ENCODE results near the gene ARHGEF19.
"Not testable (repeated sequence)": the region's sequence is repeated elsewhere in the genome, so short reads cannot be mapped to it uniquely, and the experiment has no call there.

Gene ARHGEF19

GRCh38 chr1:16205334-16205671 lies 7.1 kb downstream of the ARHGEF19 start:
- Mint-ChIP-seq H3K9me3 (no peaks in the 10 kb centered on the region), H3K36me3 (peaks cover 17% of the 10 kb centered on the region), H3K27ac (no peak overlapping the region), H3K4me1 (peaks cover 20% of the 10 kb centered on the region), H3K4me3 (peak overlapping the region; percentile 87)
- no peak for DNase-seq (ENCODE audit: low spot score in 2 of 2)
- no peak for ATAC-seq

DNA sequence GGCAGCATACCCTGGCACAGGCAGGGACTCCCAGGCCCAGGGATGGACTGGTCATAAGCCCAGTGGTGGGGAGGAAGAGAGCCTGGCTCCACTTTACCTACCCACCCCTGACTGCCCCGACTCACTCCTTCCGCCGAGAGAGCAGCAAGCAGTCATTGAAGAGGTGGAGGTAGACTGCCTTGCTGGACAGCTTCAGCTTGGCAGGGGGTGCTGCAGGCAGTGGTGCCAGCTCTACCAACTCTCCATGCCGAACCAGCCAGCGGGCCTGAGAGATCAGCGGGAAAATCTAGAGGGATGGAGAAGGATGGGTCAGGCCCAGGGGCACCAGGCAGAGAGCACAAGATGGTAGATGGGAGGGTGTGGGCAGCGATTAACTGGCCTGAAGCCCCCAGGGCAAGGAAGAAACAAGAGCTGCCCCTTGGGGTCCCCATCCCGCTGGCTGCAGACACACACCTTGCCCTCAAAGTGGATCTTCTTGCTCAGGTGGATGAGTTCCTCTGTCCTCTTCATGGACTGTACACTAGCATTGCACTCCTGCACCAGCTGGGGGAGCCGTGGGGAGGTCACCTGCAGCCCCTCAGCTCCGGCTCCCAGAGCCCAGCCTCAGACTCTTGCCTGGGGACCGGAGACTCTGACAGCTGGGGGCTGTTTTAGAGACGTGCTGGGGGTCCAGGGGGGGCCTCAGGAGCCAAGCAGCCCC lies 7.7 kb downstream of the ARHGEF19 start:
- Mint-ChIP-seq H3K36me3 (peaks cover 17% of the 10 kb centered on the region), H3K4me3 (peak overlapping the region; percentile 87), H3K27ac (no peak overlapping the region), H3K4me1 (peaks cover 20% of the 10 kb centered on the region), H3K9me3 (no peaks in the 10 kb centered on the region)
- DNase-seq (ENCODE audit: low spot score in 2 of 2) (peak in 1 of 2 donors; percentile 60), ATAC-seq (no peak)

GRCh38 chr1:16204216-16204615 lies 8.2 kb downstream of the ARHGEF19 start:
- Mint-ChIP-seq H3K4me1 (peaks cover 20% of the 10 kb centered on the region), H3K9me3 (no peaks in the 10 kb centered on the region), H3K27ac (no peak overlapping the region), H3K36me3 (peaks cover 17% of the 10 kb centered on the region), H3K4me3 (peak overlapping the region; percentile 87)
- ATAC-seq = no peak
- no peak for DNase-seq (ENCODE audit: low spot score in 2 of 2)

GRCh38 chr1:16203550-16203949 lies 8.9 kb downstream of the ARHGEF19 start:
- peak overlapping the region; percentile 0 for H3K27ac Mint-ChIP-seq
- no peak for DNase-seq (ENCODE audit: low spot score in 2 of 2)

DNA sequence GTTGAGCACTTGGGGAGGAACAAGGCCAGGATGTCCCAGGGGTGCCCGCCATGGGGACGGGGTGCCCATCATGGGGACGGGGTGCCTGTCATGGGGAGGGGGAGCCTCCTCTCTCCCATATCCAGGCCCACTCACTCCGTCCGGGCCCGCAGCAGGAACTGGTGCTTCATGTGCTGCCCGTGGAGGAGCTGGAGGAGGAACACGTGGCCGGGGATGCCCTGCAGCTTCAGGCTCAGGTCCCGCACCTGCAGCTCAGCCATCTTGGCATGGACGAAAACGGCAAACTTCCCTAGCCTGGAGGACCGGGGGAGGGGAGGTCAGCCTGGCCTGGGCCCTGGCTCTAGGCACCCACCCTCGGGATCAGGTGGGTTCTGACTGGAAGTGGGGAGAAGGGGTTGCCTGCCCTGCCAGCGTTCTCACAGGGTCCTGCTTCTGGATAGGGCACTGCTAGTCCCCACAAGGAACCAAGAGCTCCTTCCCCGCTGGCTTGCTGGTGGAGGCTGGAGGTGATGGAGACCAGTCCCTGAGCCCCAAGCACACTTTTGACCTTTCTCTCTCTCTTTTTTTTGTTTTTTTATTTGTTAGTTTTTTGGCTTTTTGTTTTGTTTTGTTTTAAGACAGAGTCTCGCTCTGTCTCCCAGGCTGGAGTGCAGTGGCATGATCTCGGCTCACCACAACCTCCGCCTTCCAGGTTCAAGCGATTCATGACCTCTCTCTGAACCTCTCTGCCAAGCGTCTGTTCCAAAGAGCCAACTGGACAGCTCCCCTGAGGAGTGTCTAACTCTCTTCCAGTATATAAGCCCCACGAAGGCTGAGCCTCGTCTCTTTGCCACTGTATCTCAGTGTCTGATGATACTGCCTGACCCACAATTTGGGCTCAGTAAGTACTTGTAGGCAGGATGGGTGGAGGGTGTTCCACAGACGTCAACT lies 9.9 kb downstream of the ARHGEF19 start:
- H3K27ac Mint-ChIP-seq = peak overlapping the region; percentile 0
- H3K9me3 Mint-ChIP-seq = no peaks in the 10 kb centered on the region
- no peak for DNase-seq (ENCODE audit: low spot score in 2 of 2)
- peaks cover 27% of the 10 kb centered on the region for H3K4me1 Mint-ChIP-seq
- H3K4me3 Mint-ChIP-seq = no peak overlapping the region
- H3K36me3 Mint-ChIP-seq = peaks cover 16% of the 10 kb centered on the region
- no peak for ATAC-seq

More at GRCh38 chr1:16203550-16203949, 8.9 kb downstream of the ARHGEF19 start:
- H3K9me3 Mint-ChIP-seq = no peaks in the 10 kb centered on the region
- H3K4me1 Mint-ChIP-seq = peaks cover 26% of the 10 kb centered on the region
- no peak overlapping the region for H3K4me3 Mint-ChIP-seq
- no peak for ATAC-seq
- H3K36me3 Mint-ChIP-seq = peaks cover 17% of the 10 kb centered on the region

DNA sequence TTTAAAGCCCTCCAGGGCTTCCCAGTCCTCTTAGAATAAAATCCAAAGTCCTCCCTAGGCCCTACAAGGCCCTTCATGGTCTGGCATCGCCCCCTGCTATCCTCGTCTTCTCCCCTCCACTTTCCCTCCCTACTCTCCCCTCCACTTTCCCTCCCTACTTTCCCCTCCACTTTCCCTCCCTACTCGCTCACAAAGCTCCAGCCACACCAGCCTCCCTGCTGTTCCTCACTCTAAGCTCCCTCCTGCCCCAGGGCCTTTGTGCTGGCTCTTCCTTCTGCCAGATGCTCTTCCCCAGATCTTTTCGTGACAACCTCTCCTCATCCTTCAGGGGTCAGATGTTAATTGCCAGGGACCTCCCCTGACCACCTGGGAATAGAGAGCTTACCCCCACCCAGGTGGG lies 12.8 kb downstream of the ARHGEF19 start:
- Mint-ChIP-seq H3K9me3 (no peaks in the 10 kb centered on the region), H3K36me3 (peaks cover 11% of the 10 kb centered on the region), H3K27ac (peak overlapping the region; percentile 91), H3K4me3 (no peak overlapping the region), H3K4me1 (peaks cover 12% of the 10 kb centered on the region)
- ATAC-seq (no peak), DNase-seq (ENCODE audit: low spot score in 2 of 2) (no peak)

DNA sequence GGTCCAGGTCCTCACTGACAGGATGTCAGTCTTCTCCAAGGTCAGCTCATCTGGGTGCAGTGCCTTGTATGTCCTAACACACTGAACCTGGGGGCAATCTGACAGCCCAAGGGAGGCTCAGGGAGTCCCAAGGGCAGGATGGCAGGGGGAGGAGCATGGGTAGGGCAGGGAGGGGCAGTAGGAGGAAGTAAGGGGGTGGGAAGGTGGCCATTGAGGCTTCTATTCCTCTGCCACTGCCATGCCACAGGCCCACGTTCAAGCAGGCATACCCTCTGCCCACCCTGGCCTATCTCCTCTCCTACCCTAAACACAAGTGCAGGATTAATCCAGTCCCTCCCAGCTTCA lies 13.3 kb downstream of the ARHGEF19 start:
- H3K9me3 Mint-ChIP-seq = no peaks in the 10 kb centered on the region
- DNase-seq (ENCODE audit: low spot score in 2 of 2) (no peak), ATAC-seq (peak; percentile 15)
- H3K4me1 Mint-ChIP-seq = peaks cover 9% of the 10 kb centered on the region
- peak overlapping the region; percentile 91 for H3K27ac Mint-ChIP-seq
- H3K36me3 Mint-ChIP-seq = peaks cover 11% of the 10 kb centered on the region
- no peak overlapping the region for H3K4me3 Mint-ChIP-seq

- DNase-seq (ENCODE audit: low spot score in 2 of 2) (no peak), ATAC-seq (peak; percentile 25)
- H3K9me3 Mint-ChIP-seq = no peaks in the 10 kb centered on the region
- peaks cover 9% of the 10 kb centered on the region for H3K4me1 Mint-ChIP-seq
- no peak overlapping the region for H3K4me3 Mint-ChIP-seq
- peaks cover 10% of the 10 kb centered on the region for H3K36me3 Mint-ChIP-seq
- peak overlapping the region; percentile 91 for H3K27ac Mint-ChIP-seq
These were observed 13.9 kb downstream of the ARHGEF19 start for GRCh38 chr1:16198444-16199156.

DNA sequence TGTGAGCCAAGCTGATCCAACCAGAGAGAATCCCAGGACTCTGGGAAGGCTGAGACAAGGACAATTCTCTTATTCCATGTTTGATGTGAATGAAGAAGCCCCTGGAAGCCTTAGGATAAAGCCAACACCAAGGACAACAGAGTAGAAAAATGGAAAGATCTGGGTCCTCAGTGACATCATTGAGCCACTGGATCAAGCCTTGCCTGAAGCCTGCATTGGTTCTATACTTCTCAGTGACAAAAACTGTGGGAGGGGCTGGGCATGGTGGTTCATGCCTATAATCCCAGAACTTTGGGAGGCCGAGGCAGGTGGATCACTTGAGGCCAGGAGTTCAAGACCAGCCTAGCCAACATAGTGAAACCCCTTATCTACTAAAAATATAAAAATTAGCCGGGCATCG lies 15.6 kb downstream of the ARHGEF19 start:
- Mint-ChIP-seq H3K9me3 (no peaks in the 10 kb centered on the region), H3K4me3 (no peak overlapping the region), H3K27ac (no peak overlapping the region), H3K36me3 (no peaks in the 10 kb centered on the region), H3K4me1 (peaks cover 9% of the 10 kb centered on the region)
- no peak for ATAC-seq
- no peak for DNase-seq (ENCODE audit: low spot score in 2 of 2)

DNA sequence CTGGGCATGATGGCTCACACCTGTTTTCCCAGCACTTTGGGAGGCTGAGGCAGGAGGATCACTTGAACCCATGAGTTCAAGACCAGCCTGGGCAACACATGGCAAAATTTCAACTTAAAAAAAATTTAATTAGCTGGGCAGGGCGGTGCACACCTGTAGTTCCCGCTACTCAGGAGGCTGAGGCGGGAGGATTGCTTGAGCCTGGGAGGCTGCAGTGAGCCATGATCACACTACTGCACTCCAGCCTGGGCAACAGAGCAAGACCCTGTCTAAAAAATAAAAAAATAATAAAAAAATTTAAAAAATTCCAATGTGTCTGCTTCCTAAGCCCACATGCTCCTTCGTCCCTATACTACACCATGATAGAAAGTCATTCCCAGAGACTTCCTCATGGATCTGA lies 16.3 kb downstream of the ARHGEF19 start:
- H3K4me1 Mint-ChIP-seq; ATAC-seq; H3K36me3 Mint-ChIP-seq; DNase-seq (ENCODE audit: low spot score in 2 of 2); H3K4me3 Mint-ChIP-seq; H3K9me3 Mint-ChIP-seq; H3K27ac Mint-ChIP-seq: not testable (repeated sequence)

GRCh38 chr1:16195518-16195905 lies 16.9 kb downstream of the ARHGEF19 start:
- Mint-ChIP-seq H3K9me3 (no peaks in the 10 kb centered on the region), H3K4me3 (no peak overlapping the region), H3K4me1 (peaks cover 9% of the 10 kb centered on the region), H3K27ac (no peak overlapping the region), H3K36me3 (no peaks in the 10 kb centered on the region)
- ATAC-seq (no peak), DNase-seq (ENCODE audit: low spot score in 2 of 2) (no peak)

- no peaks in the 10 kb centered on the region for H3K4me1 Mint-ChIP-seq
- DNase-seq (ENCODE audit: low spot score in 2 of 2) (no peak), ATAC-seq (no peak)
- no peak overlapping the region for H3K4me3 Mint-ChIP-seq
- H3K9me3 Mint-ChIP-seq = no peaks in the 10 kb centered on the region
- H3K27ac Mint-ChIP-seq = no peak overlapping the region
- no peaks in the 10 kb centered on the region for H3K36me3 Mint-ChIP-seq
These were observed 20.4 kb downstream of the ARHGEF19 start for GRCh38 chr1:16191916-16192546.

DNA sequence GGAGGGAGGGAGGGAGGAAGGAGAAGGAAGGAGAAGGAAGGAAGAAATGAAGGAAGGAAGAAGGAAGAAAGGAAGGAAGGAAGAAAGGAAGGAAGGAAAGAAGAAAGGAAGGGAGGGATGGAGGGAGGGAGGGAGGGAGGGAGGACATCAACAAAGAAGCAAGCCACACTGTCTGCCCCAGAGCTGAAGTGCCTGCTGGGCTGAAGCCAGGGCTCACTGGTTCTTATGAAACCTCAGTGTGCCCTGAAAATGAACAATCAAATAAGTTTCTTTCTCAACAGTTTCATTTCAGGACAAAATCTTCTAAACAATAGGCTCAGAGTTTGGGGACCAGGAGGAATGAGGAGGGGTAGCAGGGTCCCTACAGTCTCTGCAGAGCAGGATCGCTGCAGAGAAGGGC lies 21.1 kb downstream of the ARHGEF19 start:
- Mint-ChIP-seq H3K27ac (no peak overlapping the region), H3K9me3 (no peaks in the 10 kb centered on the region), H3K36me3 (no peaks in the 10 kb centered on the region), H3K4me3 (no peak overlapping the region), H3K4me1 (no peaks in the 10 kb centered on the region)
- DNase-seq (ENCODE audit: low spot score in 2 of 2) = no peak
- no peak for ATAC-seq

GRCh38 chr1:16189921-16190621 lies 22.4 kb downstream of the ARHGEF19 start:
- Mint-ChIP-seq H3K4me3 (no peak overlapping the region), H3K9me3 (no peaks in the 10 kb centered on the region), H3K36me3 (no peaks in the 10 kb centered on the region), H3K27ac (no peak overlapping the region), H3K4me1 (no peaks in the 10 kb centered on the region)
- ATAC-seq (no peak), DNase-seq (ENCODE audit: low spot score in 2 of 2) (no peak)

GRCh38 chr1:16189003-16189402 lies 23.4 kb downstream of the ARHGEF19 start:
- DNase-seq (ENCODE audit: low spot score in 2 of 2) = no peak
- ATAC-seq = no peak
- Mint-ChIP-seq H3K27ac (no peak overlapping the region), H3K4me3 (no peak overlapping the region), H3K9me3 (no peaks in the 10 kb centered on the region), H3K4me1 (no peaks in the 10 kb centered on the region), H3K36me3 (no peaks in the 10 kb centered on the region)
